Peyer's patch (tissue), 4 donors: Measurements from ENCODE around the gene LIMS1.

Source experiments
- CTCF ChIP-seq, 6 experiments: fragments of 450-650 bp in 4 of 6; fragments of 200-600 bp in 2 of 6; sonication (generic) in 1 of 6; IDR thresholded peaks; one replicate each; pipeline ENCODE4 v1.5.1; 2017 to 2019; ENCODE audit warnings: antibody characterized with exemption in 6 of 6, mild to moderate bottlenecking in 3 of 6, moderate library complexity in 1 of 6
- POLR2A ChIP-seq, 2 donors: fragments of 450-650 bp; IDR thresholded peaks; one replicate each; pipeline ENCODE4 v1.5.1; 2017; ENCODE audit warnings: antibody characterized with exemption in 2 of 2, mild to moderate bottlenecking in 2 of 2, moderate library complexity in 2 of 2

GRCh38 chr2:108560895-108561530 is 26.7 kb downstream of the LIMS1 start:
- TF ChIP-seq CTCF (IDR thresholded peaks at IDR 0.05) (no peak), POLR2A (IDR thresholded peaks at IDR 0.05) (no peak)
